Measurements from ENCODE around the gene L3MBTL2.

L3MBTL2 gene

GRCh38 chr22:41180926-41181325 is 24.2 kb upstream of the L3MBTL2 start:
- TF ChIP-seq YY1 (IDR thresholded peaks at IDR 0.05; ENCODE audit: low read depth) = no peak
- TF ChIP-seq USF1 (IDR thresholded peaks at IDR 0.05) = no peak
- TF ChIP-seq MAX (IDR thresholded peaks at IDR 0.05) = no peak
- TF ChIP-seq EGR1 (IDR thresholded peaks at IDR 0.05) = no peak
- TF ChIP-seq NFIC (IDR thresholded peaks at IDR 0.05) = no peak
- TF ChIP-seq TAF1 (IDR thresholded peaks at IDR 0.05; ENCODE audit: low read depth) = no peak
- no peak for TF ChIP-seq CREB1 (IDR thresholded peaks at IDR 0.05; ENCODE audit: low read depth)
- TF ChIP-seq TEAD4 (IDR thresholded peaks at IDR 0.05) = no peak
- no peak for TF ChIP-seq ZBTB7A (IDR thresholded peaks at IDR 0.05; ENCODE audit: low read depth)
- TF ChIP-seq EP300 (IDR thresholded peaks at IDR 0.05; ENCODE audit: borderline replicate concordance) = no peak
- TF ChIP-seq RAD21 (IDR thresholded peaks at IDR 0.05; ENCODE audit: low read depth) = no peak
- TF ChIP-seq REST (IDR thresholded peaks at IDR 0.05; ENCODE audit: low read depth) = no peak
- TF ChIP-seq FOXM1 (IDR thresholded peaks at IDR 0.05; ENCODE audit: borderline replicate concordance, low read depth) = no peak

GRCh38 chr22:41181349-41182241 is 23.5 kb upstream of the L3MBTL2 start:
- TF ChIP-seq TCF12 (IDR thresholded peaks at IDR 0.05; ENCODE audit: low read depth) (no peak), MAX (IDR thresholded peaks at IDR 0.05) (no peak), NFIC (IDR thresholded peaks at IDR 0.05) (no peak), USF1 (IDR thresholded peaks at IDR 0.05) (no peak)

GRCh38 chr22:41184679-41185078 is 20.4 kb upstream of the L3MBTL2 start:
- no peak for TF ChIP-seq EP300 (IDR thresholded peaks at IDR 0.05; ENCODE audit: borderline replicate concordance)
- no peak for TF ChIP-seq ZBTB7A (IDR thresholded peaks at IDR 0.05; ENCODE audit: low read depth)
- no peak for TF ChIP-seq TAF1 (IDR thresholded peaks at IDR 0.05; ENCODE audit: low read depth)
- no peak for TF ChIP-seq TCF12 (IDR thresholded peaks at IDR 0.05; ENCODE audit: low read depth)
- no peak for TF ChIP-seq MAX (IDR thresholded peaks at IDR 0.05)
- no peak for TF ChIP-seq TEAD4 (IDR thresholded peaks at IDR 0.05)
- no peak for TF ChIP-seq NFIC (IDR thresholded peaks at IDR 0.05)
- TF ChIP-seq CREB1 (IDR thresholded peaks at IDR 0.05; ENCODE audit: low read depth) = no peak
- no peak for TF ChIP-seq CEBPB (IDR thresholded peaks at IDR 0.05)
- no peak for TF ChIP-seq EGR1 (IDR thresholded peaks at IDR 0.05)
- no peak for TF ChIP-seq USF1 (IDR thresholded peaks at IDR 0.05)
- no peak for TF ChIP-seq RAD21 (IDR thresholded peaks at IDR 0.05; ENCODE audit: low read depth)
- no peak for TF ChIP-seq REST (IDR thresholded peaks at IDR 0.05; ENCODE audit: low read depth)
- no peak for TF ChIP-seq FOXM1 (IDR thresholded peaks at IDR 0.05; ENCODE audit: borderline replicate concordance, low read depth)
- TF ChIP-seq YY1 (IDR thresholded peaks at IDR 0.05; ENCODE audit: low read depth) = no peak

- TF ChIP-seq EGR1 (IDR thresholded peaks at IDR 0.05) (no peak), EP300 (IDR thresholded peaks at IDR 0.05; ENCODE audit: borderline replicate concordance) (no peak), FOXM1 (IDR thresholded peaks at IDR 0.05; ENCODE audit: borderline replicate concordance, low read depth) (no peak), ZBTB7A (IDR thresholded peaks at IDR 0.05; ENCODE audit: low read depth) (no peak), NFIC (IDR thresholded peaks at IDR 0.05) (no peak)
Measured at GRCh38 chr22:41191467-41191866, 13.6 kb upstream of the L3MBTL2 start.

- TF ChIP-seq TCF12 (IDR thresholded peaks at IDR 0.05; ENCODE audit: low read depth) (no peak), YY1 (IDR thresholded peaks at IDR 0.05; ENCODE audit: low read depth) (no peak), CREB1 (IDR thresholded peaks at IDR 0.05; ENCODE audit: low read depth) (no peak), ZBTB7A (IDR thresholded peaks at IDR 0.05; ENCODE audit: low read depth) (no peak), TEAD4 (IDR thresholded peaks at IDR 0.05) (no peak), RAD21 (IDR thresholded peaks at IDR 0.05; ENCODE audit: low read depth) (no peak), EP300 (IDR thresholded peaks at IDR 0.05; ENCODE audit: borderline replicate concordance) (no peak), EGR1 (IDR thresholded peaks at IDR 0.05) (no peak), CEBPB (IDR thresholded peaks at IDR 0.05) (no peak), TAF1 (IDR thresholded peaks at IDR 0.05; ENCODE audit: low read depth) (no peak), REST (IDR thresholded peaks at IDR 0.05; ENCODE audit: low read depth) (no peak)
Measured at GRCh38 chr22:41193829-41194228, 11.3 kb upstream of the L3MBTL2 start.
